ENCODE results near the gene ZNF627. TPM values are rescaled to one million over a fixed set of nuclear protein-coding genes. Genes with fewer than 3 reads are reported as not detected.

Gene ZNF627
- total and polyA plus RNA-seq, 4 donors = 4.8 to 30.6 (median 8.8) TPM

- Histone ChIP-seq H3K9ac (ENCODE audit: insufficient read depth in 1 of 2, low read length in 2 of 2) (no peak overlapping the region), H3K4me3 (no peak overlapping the region), H3K36me3 (ENCODE audit: control insufficient read depth in 4 of 4, insufficient read depth in 4 of 4, low read length in 4 of 4) (no peaks in the 10 kb centered on the region), H3K4me1 (ENCODE audit: control insufficient read depth in 5 of 5, insufficient read depth in 5 of 5, low read length in 5 of 5) (no peaks in the 10 kb centered on the region), H3K27me3 (ENCODE audit: control insufficient read depth in 3 of 3, insufficient read depth in 3 of 3, low read length in 2 of 3) (no peaks in the 10 kb centered on the region), H3K27ac (ENCODE audit: low read depth in 1 of 2, low read length in 1 of 2) (no peak overlapping the region), H3K9me3 (ENCODE audit: control insufficient read depth in 4 of 4, insufficient read depth in 3 of 4, low read length in 3 of 4) (no peaks in the 10 kb centered on the region)
- 4 to 12% methylated on average over 7 of the region's 7 CpGs for WGBS, 2 donors
- peak; percentile 69 to 78 (median 75) for DNase-seq
- peak; percentile 93 for ATAC-seq (ENCODE audit: insufficient read depth, low FRiP score)
- TF ChIP-seq, protein P1, sequence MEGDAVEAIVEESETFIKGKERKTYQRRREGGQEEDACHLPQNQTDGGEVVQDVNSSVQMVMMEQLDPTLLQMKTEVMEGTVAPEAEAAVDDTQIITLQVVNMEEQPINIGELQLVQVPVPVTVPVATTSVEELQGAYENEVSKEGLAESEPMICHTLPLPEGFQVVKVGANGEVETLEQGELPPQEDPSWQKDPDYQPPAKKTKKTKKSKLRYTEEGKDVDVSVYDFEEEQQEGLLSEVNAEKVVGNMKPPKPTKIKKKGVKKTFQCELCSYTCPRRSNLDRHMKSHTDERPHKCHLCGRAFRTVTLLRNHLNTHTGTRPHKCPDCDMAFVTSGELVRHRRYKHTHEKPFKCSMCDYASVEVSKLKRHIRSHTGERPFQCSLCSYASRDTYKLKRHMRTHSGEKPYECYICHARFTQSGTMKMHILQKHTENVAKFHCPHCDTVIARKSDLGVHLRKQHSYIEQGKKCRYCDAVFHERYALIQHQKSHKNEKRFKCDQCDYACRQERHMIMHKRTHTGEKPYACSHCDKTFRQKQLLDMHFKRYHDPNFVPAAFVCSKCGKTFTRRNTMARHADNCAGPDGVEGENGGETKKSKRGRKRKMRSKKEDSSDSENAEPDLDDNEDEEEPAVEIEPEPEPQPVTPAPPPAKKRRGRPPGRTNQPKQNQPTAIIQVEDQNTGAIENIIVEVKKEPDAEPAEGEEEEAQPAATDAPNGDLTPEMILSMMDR (IDR thresholded peaks at IDR 0.05; ENCODE audit: control extremely low read depth, extremely low read depth) = peak; percentile 98
Observed at GRCh38 chr19:11587302-11587974, 9.8 kb upstream of the ZNF627 start.

DNA sequence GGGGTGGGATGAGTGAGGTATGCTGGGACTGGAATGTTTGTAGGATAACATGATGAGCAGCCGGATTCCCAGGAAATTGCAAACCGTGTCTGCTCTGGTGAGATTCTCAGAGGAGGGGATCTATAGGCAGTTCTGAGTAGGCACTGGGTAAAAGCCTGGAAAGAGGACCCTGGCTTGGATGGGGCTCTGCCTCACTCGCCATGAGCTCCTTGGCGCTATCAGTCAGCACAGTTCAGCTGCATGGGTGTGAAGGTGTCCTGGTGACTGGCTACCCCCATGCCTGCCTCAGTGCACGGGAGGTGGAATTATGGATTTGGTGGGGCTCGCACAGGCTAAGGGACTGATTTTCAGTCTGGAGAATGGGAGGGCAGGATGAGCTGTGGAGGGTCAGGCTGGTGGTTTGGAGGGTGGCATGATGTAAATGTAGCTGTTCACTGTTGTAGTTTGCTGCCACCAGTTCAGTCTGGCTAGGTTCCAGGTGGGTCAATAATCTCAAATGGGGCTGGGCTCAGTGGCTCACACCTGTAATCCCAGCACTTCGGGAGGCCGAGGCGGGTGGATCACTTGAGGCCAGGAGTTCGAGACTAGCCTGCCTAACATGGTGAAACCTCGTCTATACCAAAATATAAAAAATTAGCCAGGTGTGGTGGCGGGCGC, 9.2 kb upstream of the ZNF627 start:
- Histone ChIP-seq H3K36me3 (ENCODE audit: control insufficient read depth in 4 of 4, insufficient read depth in 4 of 4, low read length in 4 of 4) (no peaks in the 10 kb centered on the region), H3K4me1 (ENCODE audit: control insufficient read depth in 5 of 5, insufficient read depth in 5 of 5, low read length in 5 of 5) (no peaks in the 10 kb centered on the region), H3K4me3 (no peak overlapping the region), H3K9me3 (ENCODE audit: control insufficient read depth in 4 of 4, insufficient read depth in 3 of 4, low read length in 3 of 4) (no peaks in the 10 kb centered on the region), H3K27ac (ENCODE audit: low read depth in 1 of 2, low read length in 1 of 2) (no peak overlapping the region), H3K9ac (ENCODE audit: insufficient read depth in 1 of 2, low read length in 2 of 2) (no peak overlapping the region), H3K27me3 (ENCODE audit: control insufficient read depth in 3 of 3, insufficient read depth in 3 of 3, low read length in 2 of 3) (no peaks in the 10 kb centered on the region)
- DNase-seq (no peak), ATAC-seq (ENCODE audit: insufficient read depth, low FRiP score) (no peak)
- TF ChIP-seq, protein P1 (IDR thresholded peaks at IDR 0.05; ENCODE audit: control extremely low read depth, extremely low read depth) = no peak
- 64 to 84% methylated on average over 13 of the region's 13 CpGs for WGBS, 2 donors

GRCh38 chr19:11594084-11594483, 3.2 kb upstream of the ZNF627 start:
- 86 to 88% methylated on average over 4 of the region's 4 CpGs for WGBS, 2 donors
- no peaks in the 10 kb centered on the region for H3K27me3 ChIP-seq (ENCODE audit: control insufficient read depth in 3 of 3, insufficient read depth in 3 of 3, low read length in 2 of 3)
- TF ChIP-seq, protein P1 (IDR thresholded peaks at IDR 0.05; ENCODE audit: control extremely low read depth, extremely low read depth) = no peak

More at GRCh38 chr19:11594084-11594483, 3.2 kb upstream of the ZNF627 start:
- no peak overlapping the region for H3K4me3 ChIP-seq
- peaks cover 0 to 6% (median 1%) of the 10 kb centered on the region in 4 donors for H3K36me3 ChIP-seq (ENCODE audit: control insufficient read depth in 4 of 4, insufficient read depth in 4 of 4, low read length in 4 of 4)
- no peak overlapping the region for H3K27ac ChIP-seq (ENCODE audit: low read depth in 1 of 2, low read length in 1 of 2)
- H3K9me3 ChIP-seq (ENCODE audit: control insufficient read depth in 4 of 4, insufficient read depth in 3 of 4, low read length in 3 of 4) = no peaks in the 10 kb centered on the region
- DNase-seq = no peak
- no peak for ATAC-seq (ENCODE audit: insufficient read depth, low FRiP score)
- H3K4me1 ChIP-seq (ENCODE audit: control insufficient read depth in 5 of 5, insufficient read depth in 5 of 5, low read length in 5 of 5) = peaks cover 0 to 9% (median 4%) of the 10 kb centered on the region in 5 donors
- no peak overlapping the region for H3K9ac ChIP-seq (ENCODE audit: insufficient read depth in 1 of 2, low read length in 2 of 2)
